Measurements from ENCODE around the gene CDCA5.
A peak's percentile ranks its signal among the peaks of the same experiment; 100 is the strongest.

The CDCA5 gene

GRCh38 chr11:65096926-65097325, 13.1 kb upstream of the CDCA5 start:
- no peaks in the 10 kb centered on the region for H3K27me3 ChIP-seq (ENCODE audit: insufficient read depth, low read length)
- peaks cover 5% of the 10 kb centered on the region; the same call in 1 of the 2 replicates for H3K36me3 ChIP-seq (ENCODE audit: insufficient read depth, low read length)
- H3K9me2 ChIP-seq (ENCODE audit: low read depth, low read length) = no peaks in the 10 kb centered on the region
- H3K79me2 ChIP-seq (ENCODE audit: insufficient read depth, low read length) = peaks cover 5% of the 10 kb centered on the region; the same call in 1 of the 2 replicates
- no peak for TF ChIP-seq EZH2 (IDR thresholded peaks at IDR 0.05; ENCODE audit: borderline replicate concordance, low read length)
- no peak for TF ChIP-seq CTCF (IDR thresholded peaks at IDR 0.05; ENCODE audit: low read length)
- H4K20me1 ChIP-seq (ENCODE audit: insufficient read depth, low read length) = no peaks in the 10 kb centered on the region
- H3K9me3 ChIP-seq (ENCODE audit: low read length) = no peaks in the 10 kb centered on the region
- H3K4me3 ChIP-seq (ENCODE audit: low read depth, low read length, poor library complexity, severe bottlenecking) = peak overlapping the region; percentile 74
- H3K9ac ChIP-seq (ENCODE audit: low read length) = peak overlapping the region; percentile 76
- no peaks in the 10 kb centered on the region for H3F3A ChIP-seq (ENCODE audit: insufficient read depth, low read length)
- peak overlapping the region; percentile 78 for H3K4me2 ChIP-seq (ENCODE audit: low read length)
- peak overlapping the region; percentile 12 for H3K27ac ChIP-seq (ENCODE audit: low read depth, low read length, poor library complexity, severe bottlenecking)
- peaks cover 23% of the 10 kb centered on the region for H3K4me1 ChIP-seq (ENCODE audit: insufficient read depth, low read length, severe bottlenecking)
- H2AFZ ChIP-seq (ENCODE audit: low read length) = no peak overlapping the region

DNA sequence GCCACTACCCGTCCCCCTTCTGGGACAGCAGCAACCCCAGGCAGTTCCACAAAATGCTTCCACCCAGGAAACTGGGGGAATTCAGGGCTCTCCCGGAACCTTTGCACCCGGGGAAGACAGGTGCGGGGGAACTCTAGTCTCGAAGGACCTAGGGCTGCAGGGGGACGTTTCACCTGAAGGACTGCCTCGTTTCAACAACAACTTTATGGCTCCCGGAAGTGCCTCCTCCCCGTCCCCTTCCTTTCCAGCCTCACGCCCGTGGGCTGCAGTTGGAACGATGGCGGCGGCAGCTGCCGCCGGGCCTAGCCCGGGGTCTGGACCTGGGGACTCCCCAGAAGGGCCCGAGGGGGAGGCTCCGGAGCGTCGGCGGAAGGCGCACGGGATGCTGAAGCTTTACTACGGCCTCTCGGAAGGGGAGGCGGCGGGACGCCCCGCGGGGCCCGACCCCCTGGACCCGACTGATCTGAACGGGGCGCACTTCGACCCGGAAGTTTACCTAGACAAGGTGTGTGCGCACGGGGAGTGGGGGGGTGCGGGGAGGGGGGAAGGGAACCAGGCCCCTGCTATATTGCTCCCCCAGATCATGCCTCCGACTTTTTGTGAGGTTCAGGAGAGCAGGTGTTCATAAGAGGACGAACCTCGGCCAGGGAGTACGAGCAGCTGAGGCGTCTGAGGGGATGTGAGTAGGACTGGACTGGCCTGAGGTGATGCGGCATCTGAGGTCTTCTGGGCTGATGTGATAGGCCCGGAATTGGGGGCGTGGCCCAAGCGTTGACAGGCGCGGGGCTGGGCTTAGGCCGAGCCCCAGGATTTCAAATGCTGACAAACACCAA, 12.3 kb upstream of the CDCA5 start, which contains the start of gene VPS51:
Gene VPS51, plus strand, starts transcription at position 241 of the 833 bp plus-strand sequence. Its CDS starts 37 bp downstream, at position 278.
- Histone ChIP-seq H3K9ac (ENCODE audit: low read length) (peak within 1 kb of the TSS; percentile 76), H3K9me2 (ENCODE audit: low read depth, low read length) (no peaks in the 10 kb centered on the region), H3K79me2 (ENCODE audit: insufficient read depth, low read length) (peaks cover 5% of the 10 kb centered on the region; the same call in 1 of the 2 replicates), H2AFZ (ENCODE audit: low read length) (peak within 1 kb of the TSS; percentile 26; the same call in 1 of the 2 replicates), H3K4me2 (ENCODE audit: low read length) (peak within 1 kb of the TSS; percentile 78), H3K27ac (ENCODE audit: low read depth, low read length, poor library complexity, severe bottlenecking) (peak within 1 kb of the TSS; percentile 53), H3K36me3 (ENCODE audit: insufficient read depth, low read length) (peaks cover 5% of the 10 kb centered on the region; the same call in 1 of the 2 replicates), H3K4me1 (ENCODE audit: insufficient read depth, low read length, severe bottlenecking) (peaks cover 25% of the 10 kb centered on the region), H3F3A (ENCODE audit: insufficient read depth, low read length) (no peaks in the 10 kb centered on the region), H4K20me1 (ENCODE audit: insufficient read depth, low read length) (no peaks in the 10 kb centered on the region), H3K9me3 (ENCODE audit: low read length) (no peaks in the 10 kb centered on the region), H3K27me3 (ENCODE audit: insufficient read depth, low read length) (no peaks in the 10 kb centered on the region), H3K4me3 (ENCODE audit: low read depth, low read length, poor library complexity, severe bottlenecking) (peak within 1 kb of the TSS; percentile 74)
- no peak for TF ChIP-seq CTCF (IDR thresholded peaks at IDR 0.05; ENCODE audit: low read length)
- no peak for TF ChIP-seq EZH2 (IDR thresholded peaks at IDR 0.05; ENCODE audit: borderline replicate concordance, low read length)

DNA sequence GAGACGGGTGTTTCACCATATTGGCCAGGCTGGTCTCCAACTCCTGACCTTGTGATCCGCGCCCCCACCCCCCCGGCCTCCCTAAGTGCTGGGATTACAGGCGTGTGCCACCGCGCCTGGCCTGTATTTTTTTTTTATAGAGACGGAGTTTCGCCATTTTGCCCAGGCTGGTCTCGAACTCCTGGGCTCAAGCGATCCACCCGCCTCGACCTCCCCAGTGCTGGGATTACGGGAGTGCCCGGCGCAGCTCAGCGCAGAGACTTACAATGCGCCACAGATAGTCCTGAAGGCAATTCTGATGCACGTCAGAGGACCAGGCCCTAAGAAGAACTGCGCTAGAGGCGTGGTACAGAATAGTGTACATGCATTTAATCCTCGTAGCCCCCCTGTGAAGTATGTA, 11.6 kb upstream of the CDCA5 start:
- H2AFZ ChIP-seq (ENCODE audit: low read length) = peak overlapping the region; percentile 26; the same call in 1 of the 2 replicates
- H3K4me2 ChIP-seq (ENCODE audit: low read length) = peak overlapping the region; percentile 78
- H3K4me3 ChIP-seq (ENCODE audit: low read depth, low read length, poor library complexity, severe bottlenecking) = peak overlapping the region; percentile 74
- no peak overlapping the region; the same call in 1 of the 2 replicates for H3K9ac ChIP-seq (ENCODE audit: low read length)
- TF ChIP-seq EZH2 (IDR thresholded peaks at IDR 0.05; ENCODE audit: borderline replicate concordance, low read length) (no peak), CTCF (IDR thresholded peaks at IDR 0.05; ENCODE audit: low read length) (no peak)
- no peaks in the 10 kb centered on the region for H3K27me3 ChIP-seq (ENCODE audit: insufficient read depth, low read length)
- peaks cover 5% of the 10 kb centered on the region; the same call in 1 of the 2 replicates for H3K36me3 ChIP-seq (ENCODE audit: insufficient read depth, low read length)
- H3K27ac ChIP-seq (ENCODE audit: low read depth, low read length, poor library complexity, severe bottlenecking) = no peak overlapping the region
- H4K20me1 ChIP-seq (ENCODE audit: insufficient read depth, low read length) = no peaks in the 10 kb centered on the region
- no peaks in the 10 kb centered on the region for H3F3A ChIP-seq (ENCODE audit: insufficient read depth, low read length)
- peaks cover 5% of the 10 kb centered on the region; the same call in 1 of the 2 replicates for H3K79me2 ChIP-seq (ENCODE audit: insufficient read depth, low read length)
- H3K4me1 ChIP-seq (ENCODE audit: insufficient read depth, low read length, severe bottlenecking) = peaks cover 33% of the 10 kb centered on the region
- no peaks in the 10 kb centered on the region for H3K9me2 ChIP-seq (ENCODE audit: low read depth, low read length)
- no peaks in the 10 kb centered on the region for H3K9me3 ChIP-seq (ENCODE audit: low read length)

Data from OCI-LY1 (cell line).